K562 (cell line): ENCODE data around the gene DNAJC17. TPM values are rescaled to one million over a fixed set of nuclear protein-coding genes. Genes with fewer than 3 reads are reported as not detected.

ENCODE experiments used
- DPF2 ChIP-seq: fragments of 450-650 bp; IDR thresholded peaks from 2 replicates; pipeline ENCODE4 v1.6.1; 2016
- EWSR1 ChIP-seq: fragments of 450-650 bp; IDR thresholded peaks from 2 replicates; pipeline ENCODE4 v1.6.1; 2018; ENCODE audit warnings: borderline replicate concordance, mild to moderate bottlenecking, low read depth, moderate library complexity; ENCODE audit not compliant: partially characterized antibody
- GTF2A2 ChIP-seq: IDR thresholded peaks from 2 replicates; pipeline ENCODE4 v1.6.1; 2016; ENCODE audit warnings: mild to moderate bottlenecking, missing genetic modification characterization, missing compliant biosample characterization
- HMG20B ChIP-seq: fragments of 250-450 bp; sonication (Bioruptor Pico); IDR thresholded peaks from 2 replicates; pipeline ENCODE4 v1.5.0; 2021; ENCODE audit warnings: mild to moderate bottlenecking
- KDM1A ChIP-seq, 2 experiments: fragments of 450-650 bp; IDR thresholded peaks; 2 replicates each; pipeline ENCODE4 v1.6.1; 2016; ENCODE audit warnings: mild to moderate bottlenecking in 2 of 2
- NONO ChIP-seq, 2 experiments: fragments of 200-400 bp in 1 of 2; fragments of 450-650 bp in 1 of 2; formaldehyde crosslinking in 1 of 2; IDR thresholded peaks; 2 replicates each; pipeline ENCODE4 v1.6.1; 2017; ENCODE audit warnings: low read depth in 2 of 2, mild to moderate bottlenecking in 2 of 2, moderate library complexity in 2 of 2, low read length in 1 of 2
- SRF ChIP-seq, 2 experiments: fragments of 250-450, 450-650 bp in 1 of 2; sonication (Bioruptor Pico) in 1 of 2; sonication (generic) in 1 of 2; formaldehyde crosslinking; IDR thresholded peaks; 2 replicates each; pipeline versions ENCODE4 v1.5.0 to v1.5.1; 2020 to 2022; ENCODE audit warnings: mild to moderate bottlenecking in 1 of 2, missing genetic modification reagents in 1 of 2
- ZNF24 ChIP-seq: fragments of 450-650 bp; IDR thresholded peaks from 2 replicates; pipeline ENCODE4 v1.6.1; 2016
- ZNF324 ChIP-seq: fragments of 250-450 bp; sonication (Bioruptor Pico); IDR thresholded peaks from 2 replicates; pipeline ENCODE4 v1.4.0; 2020; ENCODE audit warnings: mild to moderate bottlenecking
- ZNF707 ChIP-seq: fragments of 250-450 bp; sonication (Bioruptor Pico); conservative IDR thresholded peaks from 2 replicates; pipeline ENCODE4 v1.8.0; 2022; ENCODE audit warnings: inconsistent platforms, mild to moderate bottlenecking, moderate library complexity
- polyA plus RNA-seq, 8 experiments: library from polyadenylated mRNA; depleted of rRNA in 4 of 8; stranded (reverse) in 5 of 8; unstranded in 3 of 8; fragments of >200 nt; fragmentation: Nextera tagmentation in 2 of 8; fragmentation: Illumina TruSeq in 1 of 8; extraction: Ambion mirVana in 2 of 8; extraction: Trizol in 1 of 8; gene quantifications; 2 replicates each; pipeline versions ENCODE4 v1.2.1 to v1.2.3, GENCODE V29; 2011 to 2014; ENCODE audit warnings: inconsistent platforms in 1 of 8, missing spikeins in 1 of 8
- total RNA-seq, 7 experiments: library from RNA; depleted of rRNA in 6 of 7; stranded (reverse); fragments of >200 nt in 6 of 7; fragmentation: Illumina TruSeq in 2 of 7; extraction: Trizol in 2 of 7; gene quantifications; 2 replicates each; pipeline versions ENCODE4 v1.2.1 to v1.2.3, GENCODE V29; 2011 to 2021; ENCODE audit warnings: low replicate concordance in 1 of 7
- TF ChIP-seq, protein P1 (sequence below): fragments of 200-600 bp; sonication (generic); IDR thresholded peaks from one replicate; pipeline ENCODE4 v1.6.1; 2012; ENCODE audit warnings: mild to moderate bottlenecking, low read depth, low read length, inconsistent platforms
- TF ChIP-seq, protein P2 (sequence below): sonication (generic); formaldehyde crosslinking; IDR thresholded peaks from 2 replicates; pipeline ENCODE4 v1.8.0; 2022; ENCODE audit warnings: mild to moderate bottlenecking, missing genetic modification reagents

The DNAJC17 gene
- total and polyA plus RNA-seq, 9 of the 15 experiments (the other 6 are each of a cell fraction or from before 2014, with no cell fraction given): 2.4 to 79.4 (median 44.2) TPM

GRCh38 chr15:40819048-40819447, 11.8 kb upstream of the DNAJC17 start (continued):
- TF ChIP-seq, protein P1, sequence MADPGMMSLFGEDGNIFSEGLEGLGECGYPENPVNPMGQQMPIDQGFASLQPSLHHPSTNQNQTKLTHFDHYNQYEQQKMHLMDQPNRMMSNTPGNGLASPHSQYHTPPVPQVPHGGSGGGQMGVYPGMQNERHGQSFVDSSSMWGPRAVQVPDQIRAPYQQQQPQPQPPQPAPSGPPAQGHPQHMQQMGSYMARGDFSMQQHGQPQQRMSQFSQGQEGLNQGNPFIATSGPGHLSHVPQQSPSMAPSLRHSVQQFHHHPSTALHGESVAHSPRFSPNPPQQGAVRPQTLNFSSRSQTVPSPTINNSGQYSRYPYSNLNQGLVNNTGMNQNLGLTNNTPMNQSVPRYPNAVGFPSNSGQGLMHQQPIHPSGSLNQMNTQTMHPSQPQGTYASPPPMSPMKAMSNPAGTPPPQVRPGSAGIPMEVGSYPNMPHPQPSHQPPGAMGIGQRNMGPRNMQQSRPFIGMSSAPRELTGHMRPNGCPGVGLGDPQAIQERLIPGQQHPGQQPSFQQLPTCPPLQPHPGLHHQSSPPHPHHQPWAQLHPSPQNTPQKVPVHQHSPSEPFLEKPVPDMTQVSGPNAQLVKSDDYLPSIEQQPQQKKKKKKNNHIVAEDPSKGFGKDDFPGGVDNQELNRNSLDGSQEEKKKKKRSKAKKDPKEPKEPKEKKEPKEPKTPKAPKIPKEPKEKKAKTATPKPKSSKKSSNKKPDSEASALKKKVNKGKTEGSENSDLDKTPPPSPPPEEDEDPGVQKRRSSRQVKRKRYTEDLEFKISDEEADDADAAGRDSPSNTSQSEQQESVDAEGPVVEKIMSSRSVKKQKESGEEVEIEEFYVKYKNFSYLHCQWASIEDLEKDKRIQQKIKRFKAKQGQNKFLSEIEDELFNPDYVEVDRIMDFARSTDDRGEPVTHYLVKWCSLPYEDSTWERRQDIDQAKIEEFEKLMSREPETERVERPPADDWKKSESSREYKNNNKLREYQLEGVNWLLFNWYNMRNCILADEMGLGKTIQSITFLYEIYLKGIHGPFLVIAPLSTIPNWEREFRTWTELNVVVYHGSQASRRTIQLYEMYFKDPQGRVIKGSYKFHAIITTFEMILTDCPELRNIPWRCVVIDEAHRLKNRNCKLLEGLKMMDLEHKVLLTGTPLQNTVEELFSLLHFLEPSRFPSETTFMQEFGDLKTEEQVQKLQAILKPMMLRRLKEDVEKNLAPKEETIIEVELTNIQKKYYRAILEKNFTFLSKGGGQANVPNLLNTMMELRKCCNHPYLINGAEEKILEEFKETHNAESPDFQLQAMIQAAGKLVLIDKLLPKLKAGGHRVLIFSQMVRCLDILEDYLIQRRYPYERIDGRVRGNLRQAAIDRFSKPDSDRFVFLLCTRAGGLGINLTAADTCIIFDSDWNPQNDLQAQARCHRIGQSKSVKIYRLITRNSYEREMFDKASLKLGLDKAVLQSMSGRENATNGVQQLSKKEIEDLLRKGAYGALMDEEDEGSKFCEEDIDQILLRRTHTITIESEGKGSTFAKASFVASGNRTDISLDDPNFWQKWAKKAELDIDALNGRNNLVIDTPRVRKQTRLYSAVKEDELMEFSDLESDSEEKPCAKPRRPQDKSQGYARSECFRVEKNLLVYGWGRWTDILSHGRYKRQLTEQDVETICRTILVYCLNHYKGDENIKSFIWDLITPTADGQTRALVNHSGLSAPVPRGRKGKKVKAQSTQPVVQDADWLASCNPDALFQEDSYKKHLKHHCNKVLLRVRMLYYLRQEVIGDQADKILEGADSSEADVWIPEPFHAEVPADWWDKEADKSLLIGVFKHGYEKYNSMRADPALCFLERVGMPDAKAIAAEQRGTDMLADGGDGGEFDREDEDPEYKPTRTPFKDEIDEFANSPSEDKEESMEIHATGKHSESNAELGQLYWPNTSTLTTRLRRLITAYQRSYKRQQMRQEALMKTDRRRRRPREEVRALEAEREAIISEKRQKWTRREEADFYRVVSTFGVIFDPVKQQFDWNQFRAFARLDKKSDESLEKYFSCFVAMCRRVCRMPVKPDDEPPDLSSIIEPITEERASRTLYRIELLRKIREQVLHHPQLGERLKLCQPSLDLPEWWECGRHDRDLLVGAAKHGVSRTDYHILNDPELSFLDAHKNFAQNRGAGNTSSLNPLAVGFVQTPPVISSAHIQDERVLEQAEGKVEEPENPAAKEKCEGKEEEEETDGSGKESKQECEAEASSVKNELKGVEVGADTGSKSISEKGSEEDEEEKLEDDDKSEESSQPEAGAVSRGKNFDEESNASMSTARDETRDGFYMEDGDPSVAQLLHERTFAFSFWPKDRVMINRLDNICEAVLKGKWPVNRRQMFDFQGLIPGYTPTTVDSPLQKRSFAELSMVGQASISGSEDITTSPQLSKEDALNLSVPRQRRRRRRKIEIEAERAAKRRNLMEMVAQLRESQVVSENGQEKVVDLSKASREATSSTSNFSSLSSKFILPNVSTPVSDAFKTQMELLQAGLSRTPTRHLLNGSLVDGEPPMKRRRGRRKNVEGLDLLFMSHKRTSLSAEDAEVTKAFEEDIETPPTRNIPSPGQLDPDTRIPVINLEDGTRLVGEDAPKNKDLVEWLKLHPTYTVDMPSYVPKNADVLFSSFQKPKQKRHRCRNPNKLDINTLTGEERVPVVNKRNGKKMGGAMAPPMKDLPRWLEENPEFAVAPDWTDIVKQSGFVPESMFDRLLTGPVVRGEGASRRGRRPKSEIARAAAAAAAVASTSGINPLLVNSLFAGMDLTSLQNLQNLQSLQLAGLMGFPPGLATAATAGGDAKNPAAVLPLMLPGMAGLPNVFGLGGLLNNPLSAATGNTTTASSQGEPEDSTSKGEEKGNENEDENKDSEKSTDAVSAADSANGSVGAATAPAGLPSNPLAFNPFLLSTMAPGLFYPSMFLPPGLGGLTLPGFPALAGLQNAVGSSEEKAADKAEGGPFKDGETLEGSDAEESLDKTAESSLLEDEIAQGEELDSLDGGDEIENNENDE: no peak
- TF ChIP-seq, protein P2, sequence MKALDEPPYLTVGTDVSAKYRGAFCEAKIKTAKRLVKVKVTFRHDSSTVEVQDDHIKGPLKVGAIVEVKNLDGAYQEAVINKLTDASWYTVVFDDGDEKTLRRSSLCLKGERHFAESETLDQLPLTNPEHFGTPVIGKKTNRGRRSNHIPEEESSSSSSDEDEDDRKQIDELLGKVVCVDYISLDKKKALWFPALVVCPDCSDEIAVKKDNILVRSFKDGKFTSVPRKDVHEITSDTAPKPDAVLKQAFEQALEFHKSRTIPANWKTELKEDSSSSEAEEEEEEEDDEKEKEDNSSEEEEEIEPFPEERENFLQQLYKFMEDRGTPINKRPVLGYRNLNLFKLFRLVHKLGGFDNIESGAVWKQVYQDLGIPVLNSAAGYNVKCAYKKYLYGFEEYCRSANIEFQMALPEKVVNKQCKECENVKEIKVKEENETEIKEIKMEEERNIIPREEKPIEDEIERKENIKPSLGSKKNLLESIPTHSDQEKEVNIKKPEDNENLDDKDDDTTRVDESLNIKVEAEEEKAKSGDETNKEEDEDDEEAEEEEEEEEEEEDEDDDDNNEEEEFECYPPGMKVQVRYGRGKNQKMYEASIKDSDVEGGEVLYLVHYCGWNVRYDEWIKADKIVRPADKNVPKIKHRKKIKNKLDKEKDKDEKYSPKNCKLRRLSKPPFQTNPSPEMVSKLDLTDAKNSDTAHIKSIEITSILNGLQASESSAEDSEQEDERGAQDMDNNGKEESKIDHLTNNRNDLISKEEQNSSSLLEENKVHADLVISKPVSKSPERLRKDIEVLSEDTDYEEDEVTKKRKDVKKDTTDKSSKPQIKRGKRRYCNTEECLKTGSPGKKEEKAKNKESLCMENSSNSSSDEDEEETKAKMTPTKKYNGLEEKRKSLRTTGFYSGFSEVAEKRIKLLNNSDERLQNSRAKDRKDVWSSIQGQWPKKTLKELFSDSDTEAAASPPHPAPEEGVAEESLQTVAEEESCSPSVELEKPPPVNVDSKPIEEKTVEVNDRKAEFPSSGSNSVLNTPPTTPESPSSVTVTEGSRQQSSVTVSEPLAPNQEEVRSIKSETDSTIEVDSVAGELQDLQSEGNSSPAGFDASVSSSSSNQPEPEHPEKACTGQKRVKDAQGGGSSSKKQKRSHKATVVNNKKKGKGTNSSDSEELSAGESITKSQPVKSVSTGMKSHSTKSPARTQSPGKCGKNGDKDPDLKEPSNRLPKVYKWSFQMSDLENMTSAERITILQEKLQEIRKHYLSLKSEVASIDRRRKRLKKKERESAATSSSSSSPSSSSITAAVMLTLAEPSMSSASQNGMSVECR: no peak
- TF ChIP-seq NONO (IDR thresholded peaks at IDR 0.05; ENCODE audit: low read depth in 2 of 2, low read length in 1 of 2) (no peak), HMG20B (CRISPR knock-in tag) (no peak), DPF2 (no peak), ZNF324 (CRISPR knock-in tag) (no peak), ZNF24 (no peak), GTF2A2 (tag) (no peak), KDM1A (IDR thresholded peaks at IDR 0.05) (no peak), SRF (CRISPR knock-in tag; IDR thresholded peaks at IDR 0.05) (no peak), EWSR1 (no peak), ZNF707 (CRISPR knock-in tag) (no peak)
